CD14-positive monocyte (primary cell): ENCODE results near the gene SNAP29. TPM values are rescaled to one million over a fixed set of nuclear protein-coding genes. Genes with fewer than 3 reads are reported as not detected.
A peak's percentile ranks its signal among the peaks of the same experiment; 100 is the strongest.

Experiments used
- DNase-seq, 3 donors: peaks; one replicate each; pipeline ENCODE4 v3.0.0-alpha.2; 2011 to 2022
- H2AFZ ChIP-seq: 2 replicates; pipeline ENCODE4 v1.6.0; 2012; ENCODE audit warnings: mild to moderate bottlenecking, low read depth, low read length, inconsistent platforms; ENCODE audit not compliant: insufficient read depth, poor library complexity, severe bottlenecking
- H3K27ac ChIP-seq, 2 donors: 1 replicate in 1 of 2; 2 replicates in 1 of 2; pipeline ENCODE4 v1.5.1; 2012 to 2013; ENCODE audit warnings: low read length in 2 of 2, control low read depth in 1 of 2, inconsistent platforms in 1 of 2, low read depth in 1 of 2, mild to moderate bottlenecking in 1 of 2
- H3K27me3 ChIP-seq, 2 donors: one replicate each; pipeline versions ENCODE4 v1.6.0 to v1.6.1; 2011 to 2013; ENCODE audit warnings: low read length in 2 of 2; ENCODE audit not compliant: control insufficient read depth in 2 of 2, insufficient read depth in 2 of 2
- H3K36me3 ChIP-seq, 2 donors: replicated peaks in 1 of 2; 1 replicate in 1 of 2; 2 replicates in 1 of 2; pipeline versions ENCODE4 v1.5.1 to v1.6.1; 2012 to 2013; ENCODE audit warnings: low read length in 2 of 2, control low read depth in 1 of 2, inconsistent platforms in 1 of 2, mild to moderate bottlenecking in 1 of 2; ENCODE audit not compliant: insufficient read depth in 2 of 2, control insufficient read depth in 1 of 2
- H3K4me1 ChIP-seq, 2 donors: 1 replicate in 1 of 2; 2 replicates in 1 of 2; pipeline versions ENCODE4 v1.5.1 to v1.6.1; 2012 to 2013; ENCODE audit warnings: low read length in 2 of 2, control low read depth in 1 of 2, inconsistent platforms in 1 of 2, mild to moderate bottlenecking in 1 of 2, moderate library complexity in 1 of 2; ENCODE audit not compliant: insufficient read depth in 2 of 2, control insufficient read depth in 1 of 2
- H3K4me2 ChIP-seq: replicated peaks from 2 replicates; pipeline ENCODE3; 2012; ENCODE audit warnings: low read length, moderate library complexity, mild to moderate bottlenecking; ENCODE audit not compliant: poor library complexity, severe bottlenecking; ENCODE audit errors: extremely low read depth
- H3K4me3 ChIP-seq, 3 experiments: fragments of 200-600 bp in 1 of 3; sonication (generic) in 1 of 3; replicated peaks in 1 of 3; 1 replicate in 2 of 3; 2 replicates in 1 of 3; pipeline ENCODE4 v1.5.1; 2011 to 2013; ENCODE audit warnings: low read length in 3 of 3, mild to moderate bottlenecking in 3 of 3, control low read depth in 2 of 3, low read depth in 2 of 3, inconsistent platforms in 1 of 3, moderate library complexity in 1 of 3
- H3K79me2 ChIP-seq: 2 replicates; pipeline ENCODE4 v1.6.0; 2012; ENCODE audit warnings: mild to moderate bottlenecking, control low read depth, inconsistent platforms, low read length, moderate library complexity; ENCODE audit not compliant: insufficient read depth
- H3K9ac ChIP-seq: 2 replicates; pipeline ENCODE4 v1.6.0; 2017; ENCODE audit warnings: low read length, mild to moderate bottlenecking; ENCODE audit not compliant: insufficient read depth, poor library complexity, severe bottlenecking
- H3K9me3 ChIP-seq, 2 donors: replicated peaks in 1 of 2; 1 replicate in 1 of 2; 2 replicates in 1 of 2; pipeline versions ENCODE4 v1.5.1 to v1.6.1; 2012 to 2013; ENCODE audit warnings: low read length in 2 of 2, control low read depth in 1 of 2; ENCODE audit not compliant: control insufficient read depth in 1 of 2, insufficient read depth in 1 of 2
- H4K20me1 ChIP-seq: 2 replicates; pipeline ENCODE4 v1.6.0; 2012; ENCODE audit warnings: mild to moderate bottlenecking, low read length, control low read depth, moderate library complexity; ENCODE audit not compliant: insufficient read depth
- H3K27ac Mint-ChIP-seq, 7 donors: one replicate each; pipeline ENCODE4 v1.8.0; 2020; ENCODE audit warnings: mild to moderate bottlenecking in 7 of 7, mixed read lengths in 7 of 7, moderate library complexity in 6 of 7, inconsistent platforms in 2 of 7
- H3K27me3 Mint-ChIP-seq, 3 donors: one replicate each; pipeline ENCODE4 v1.8.0; 2021 to 2022; ENCODE audit warnings: low read depth in 3 of 3, mild to moderate bottlenecking in 3 of 3, mixed read lengths in 3 of 3, moderate library complexity in 3 of 3, inconsistent platforms in 1 of 3
- H3K36me3 Mint-ChIP-seq, 2 donors: one replicate each; pipeline ENCODE4 v1.8.0; 2020; ENCODE audit warnings: mixed read lengths in 2 of 2, inconsistent platforms in 1 of 2, mild to moderate bottlenecking in 1 of 2
- H3K4me1 Mint-ChIP-seq: one replicate; pipeline ENCODE4 v1.8.0; 2020; ENCODE audit warnings: mild to moderate bottlenecking, mixed read lengths
- H3K4me3 Mint-ChIP-seq, 2 donors: one replicate each; pipeline ENCODE4 v1.8.0; 2020; ENCODE audit warnings: mild to moderate bottlenecking in 2 of 2, mixed read lengths in 2 of 2, moderate library complexity in 1 of 2
- H3K9me3 Mint-ChIP-seq, 7 donors: one replicate each; pipeline ENCODE4 v1.8.0; 2020 to 2022; ENCODE audit warnings: mixed read lengths in 7 of 7, mild to moderate bottlenecking in 6 of 7, moderate library complexity in 6 of 7, inconsistent platforms in 2 of 7
- WGBS: methylation state at CpG from one replicate; pipeline ENCODE4 v1.1.5; 2013; ENCODE audit warnings: missing lambda C conversion rate; ENCODE audit not compliant: insufficient coverage; 5-methylcytosine and 5-hydroxymethylcytosine counted together
- intact Hi-C, 2 donors: fragments of 100-400 bp; cut with micrococcal nuclease; formaldehyde crosslinking; loops; one replicate each; pipeline versions ENCODE4 v1.15.0 to v1.15.1; 2023
- polyA plus RNA-seq, 3 donors: library from polyadenylated mRNA; depleted of rRNA in 1 of 3; unstranded in 2 of 3; stranded (reverse) in 1 of 3; fragments of 300-500 nt in 2 of 3; fragments of >200 nt in 1 of 3; fragmentation: Illumina TruSeq in 2 of 3; gene quantifications; 1 replicate in 2 of 3; 2 replicates in 1 of 3; pipeline ENCODE4 v1.2.3, GENCODE V29; 2012 to 2021
- TF ChIP-seq, protein P1 (sequence below): fragments of 200-600 bp; IDR thresholded peaks from one replicate; pipeline ENCODE4 v1.8.0; 2022; ENCODE audit warnings: antibody characterized with exemption, mild to moderate bottlenecking

SNAP29 gene
- polyA plus RNA-seq, 3 donors, result 22.3 to 32.8 (median 28.9) TPM

DNA sequence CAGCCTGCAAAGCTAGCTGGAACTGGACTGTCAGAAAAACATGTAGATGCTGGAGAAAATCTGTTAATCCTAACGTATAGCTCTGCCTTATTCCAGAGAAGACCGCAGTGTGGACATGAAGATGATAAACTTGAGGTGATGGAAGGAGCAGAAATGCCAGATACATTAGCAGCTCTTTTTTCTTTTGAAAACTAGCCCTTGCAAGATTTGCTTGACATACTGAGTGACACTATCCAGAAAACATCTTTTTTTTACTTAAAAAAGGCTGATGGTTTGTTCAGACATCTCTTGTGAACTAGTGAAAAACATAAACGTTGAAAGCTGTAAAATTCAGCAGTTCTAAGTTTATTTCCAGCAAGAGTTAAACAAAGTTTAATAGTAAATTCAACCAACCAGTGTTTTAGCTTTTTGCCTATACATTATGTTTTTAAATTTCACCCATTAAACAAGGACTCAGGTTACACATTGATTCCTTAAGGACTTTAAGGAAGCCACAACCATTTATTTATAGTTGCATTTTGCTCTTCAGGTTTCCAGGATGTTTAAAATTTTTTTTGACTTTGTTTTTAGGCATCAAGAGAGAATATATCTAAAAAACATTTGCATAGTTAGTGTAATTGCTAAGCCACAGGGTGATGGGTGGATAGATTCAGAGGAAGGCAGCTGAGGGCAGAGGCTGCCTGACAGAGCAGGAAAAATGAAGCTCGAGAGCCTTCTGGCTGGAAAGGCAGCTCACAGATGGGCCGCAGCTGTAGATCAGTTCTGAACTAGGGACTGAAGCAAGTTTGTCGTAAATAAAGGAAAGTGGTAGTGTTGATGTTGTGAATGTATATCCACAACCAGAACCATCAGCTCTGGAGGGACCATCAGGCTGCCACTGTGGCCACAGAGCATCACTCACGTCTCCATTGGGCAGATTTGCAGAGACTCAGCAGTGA lies 9.5 kb downstream of the SNAP29 start:
- Mint-ChIP-seq H3K4me1 (peaks cover 40% of the 10 kb centered on the region), H3K4me3 (peak overlapping the region in 1 of 2 donors; percentile 57), H3K9me3 (no peaks in the 10 kb centered on the region), H3K36me3 (peaks cover 51 to 74% of the 10 kb centered on the region in 2 donors), H3K27ac (peak overlapping the region; percentile 92 to 96 (median 93)), H3K27me3 (no peaks in the 10 kb centered on the region)
- Histone ChIP-seq H3K79me2 (peaks cover 40% of the 10 kb centered on the region), H3K27me3 (no peaks in the 10 kb centered on the region), H3K27ac (peak overlapping the region; percentile 92), H3K4me3 (peak overlapping the region in 1 of 3 experiments; percentile 53), H4K20me1 (peaks cover 14% of the 10 kb centered on the region), H3K9ac (peak overlapping the region; percentile 45), H3K4me1 (peaks cover 38 to 41% of the 10 kb centered on the region in 2 donors), H3K9me3 (no peaks in the 10 kb centered on the region), H2AFZ (peak overlapping the region; percentile 69), H3K36me3 (peaks cover 23 to 69% of the 10 kb centered on the region in 2 donors), H3K4me2 (peak overlapping the region; percentile 68)
- 100% methylated on average over 4 of the region's 7 CpGs for WGBS
- TF ChIP-seq, protein P1, sequence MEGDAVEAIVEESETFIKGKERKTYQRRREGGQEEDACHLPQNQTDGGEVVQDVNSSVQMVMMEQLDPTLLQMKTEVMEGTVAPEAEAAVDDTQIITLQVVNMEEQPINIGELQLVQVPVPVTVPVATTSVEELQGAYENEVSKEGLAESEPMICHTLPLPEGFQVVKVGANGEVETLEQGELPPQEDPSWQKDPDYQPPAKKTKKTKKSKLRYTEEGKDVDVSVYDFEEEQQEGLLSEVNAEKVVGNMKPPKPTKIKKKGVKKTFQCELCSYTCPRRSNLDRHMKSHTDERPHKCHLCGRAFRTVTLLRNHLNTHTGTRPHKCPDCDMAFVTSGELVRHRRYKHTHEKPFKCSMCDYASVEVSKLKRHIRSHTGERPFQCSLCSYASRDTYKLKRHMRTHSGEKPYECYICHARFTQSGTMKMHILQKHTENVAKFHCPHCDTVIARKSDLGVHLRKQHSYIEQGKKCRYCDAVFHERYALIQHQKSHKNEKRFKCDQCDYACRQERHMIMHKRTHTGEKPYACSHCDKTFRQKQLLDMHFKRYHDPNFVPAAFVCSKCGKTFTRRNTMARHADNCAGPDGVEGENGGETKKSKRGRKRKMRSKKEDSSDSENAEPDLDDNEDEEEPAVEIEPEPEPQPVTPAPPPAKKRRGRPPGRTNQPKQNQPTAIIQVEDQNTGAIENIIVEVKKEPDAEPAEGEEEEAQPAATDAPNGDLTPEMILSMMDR, result no peak
- intact Hi-C loops, result loop anchor here in 1 of 2 donors (10.0 kb wide), 1 partner anchor 47 kb away; the partner anchor contains the start of gene CRKL
- no peak for DNase-seq

DNA sequence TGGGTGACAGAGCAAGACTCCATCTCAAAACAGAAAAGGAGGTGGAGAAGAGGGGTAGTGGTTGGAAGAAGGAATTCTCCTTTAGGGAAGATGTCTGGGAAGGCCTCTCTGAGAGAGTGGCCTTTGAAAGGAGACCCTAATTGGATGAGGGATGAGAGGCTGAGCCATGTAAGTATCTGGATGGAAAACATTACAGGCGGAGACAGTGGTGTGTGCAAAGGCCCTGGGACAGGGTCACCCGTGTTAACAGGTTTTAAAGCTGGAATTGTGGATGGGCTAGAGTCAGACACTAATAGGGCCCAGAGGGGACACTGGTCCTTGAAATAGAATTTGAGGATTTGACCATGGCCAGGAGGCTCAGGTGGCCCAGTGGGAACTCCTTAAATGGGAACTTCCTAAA lies 10.4 kb downstream of the SNAP29 start:
- peak overlapping the region in 1 of 2 donors; percentile 92 for H3K27ac ChIP-seq
- Mint-ChIP-seq H3K27me3 (no peaks in the 10 kb centered on the region), H3K4me3 (no peak overlapping the region), H3K9me3 (no peaks in the 10 kb centered on the region), H3K4me1 (peaks cover 31% of the 10 kb centered on the region), H3K36me3 (peaks cover 47 to 77% of the 10 kb centered on the region in 2 donors), H3K27ac (peak overlapping the region in 3 of 7 donors; percentile 32 to 96 (median 65))
- no peaks in the 10 kb centered on the region for H3K9me3 ChIP-seq
- no peak for DNase-seq
- intact Hi-C loops, result loop anchor here in 1 of 2 donors (10.0 kb wide), 1 partner anchor 46 kb away; the partner anchor contains the start of gene CRKL
- no peak overlapping the region for H3K4me3 ChIP-seq
- TF ChIP-seq, protein P1, result no peak
- no peak overlapping the region for H3K4me2 ChIP-seq
- no peak overlapping the region for H3K9ac ChIP-seq
- H3K79me2 ChIP-seq, result peaks cover 33% of the 10 kb centered on the region
- no peaks in the 10 kb centered on the region for H3K27me3 ChIP-seq
- H4K20me1 ChIP-seq, result peaks cover 9% of the 10 kb centered on the region
- H2AFZ ChIP-seq, result no peak overlapping the region
- whole genome bisulfite sequencing, result 100% methylated on average over 2 of the region's 2 CpGs
- H3K36me3 ChIP-seq, result peaks cover 29 to 69% of the 10 kb centered on the region in 2 donors
- peaks cover 28 to 33% of the 10 kb centered on the region in 2 donors for H3K4me1 ChIP-seq
